ENCODE results near the gene SMIM35.

The SMIM35 gene

DNA sequence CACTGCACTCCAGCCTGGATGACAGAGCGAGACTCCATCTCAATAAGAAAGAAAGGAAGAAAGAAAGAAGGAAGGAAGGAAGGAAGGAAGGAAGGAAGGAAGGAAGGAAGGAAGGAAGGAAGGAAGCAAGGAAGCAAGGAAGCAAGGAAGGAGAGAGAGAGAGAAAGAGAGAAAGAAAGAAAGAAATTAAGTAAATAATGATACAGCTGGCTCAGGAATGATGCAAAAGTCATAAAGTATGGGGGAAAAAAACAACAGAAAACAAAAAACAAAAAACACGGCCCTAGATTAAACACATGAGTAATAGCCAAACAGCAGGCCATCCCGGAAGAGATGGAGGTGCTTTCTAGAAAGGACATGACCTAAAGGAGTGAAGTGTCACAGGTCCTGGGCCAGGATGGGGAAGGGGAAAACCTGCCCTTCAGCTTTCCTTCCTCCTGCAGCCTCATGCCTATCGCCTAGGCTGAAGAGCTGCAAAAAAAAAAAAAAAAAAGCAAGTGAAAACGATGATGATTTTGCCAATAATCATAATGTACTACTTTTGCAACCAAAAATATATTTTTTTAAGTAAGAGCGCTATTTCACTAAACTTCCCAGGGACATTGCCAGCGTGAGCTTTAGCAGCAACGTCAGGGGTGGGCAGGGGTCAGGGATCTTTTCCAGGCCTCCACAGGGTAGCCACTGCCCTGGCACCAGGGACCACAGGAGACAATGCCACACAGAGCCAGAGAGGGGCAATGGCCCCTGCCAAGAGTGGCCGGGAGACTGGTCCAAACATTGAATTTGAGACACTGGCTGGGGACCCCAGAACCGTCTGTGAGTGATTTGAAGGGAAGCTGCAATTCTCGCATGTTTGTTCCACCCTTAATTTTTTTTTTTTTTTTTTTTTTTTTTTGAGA is 38.0 kb downstream of the SMIM35 start:
- ChIA-PET POLR2A (no interaction called here), CTCF (interaction anchor here (1.0 kb wide), 1 partner anchor 8 kb away, joined by 6 read pairs; no protein-coding TSS in a partner anchor)
- no peak for TF ChIP-seq FOXA1 (IDR thresholded peaks at IDR 0.05)
- TF ChIP-seq, protein P1, sequence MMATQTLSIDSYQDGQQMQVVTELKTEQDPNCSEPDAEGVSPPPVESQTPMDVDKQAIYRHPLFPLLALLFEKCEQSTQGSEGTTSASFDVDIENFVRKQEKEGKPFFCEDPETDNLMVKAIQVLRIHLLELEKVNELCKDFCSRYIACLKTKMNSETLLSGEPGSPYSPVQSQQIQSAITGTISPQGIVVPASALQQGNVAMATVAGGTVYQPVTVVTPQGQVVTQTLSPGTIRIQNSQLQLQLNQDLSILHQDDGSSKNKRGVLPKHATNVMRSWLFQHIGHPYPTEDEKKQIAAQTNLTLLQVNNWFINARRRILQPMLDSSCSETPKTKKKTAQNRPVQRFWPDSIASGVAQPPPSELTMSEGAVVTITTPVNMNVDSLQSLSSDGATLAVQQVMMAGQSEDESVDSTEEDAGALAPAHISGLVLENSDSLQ (IDR thresholded peaks at IDR 0.05): no peak
- no peak for TF ChIP-seq ARNT (IDR thresholded peaks at IDR 0.05)
- no peak for TF ChIP-seq LEF1 (IDR thresholded peaks at IDR 0.05; ENCODE audit: borderline replicate concordance)
- TF ChIP-seq FOXM1 (IDR thresholded peaks at IDR 0.05; ENCODE audit: borderline replicate concordance): no peak
- no peak for TF ChIP-seq ELF4 (IDR thresholded peaks at IDR 0.05)
- TF ChIP-seq NFRKB (IDR thresholded peaks at IDR 0.05): no peak
- no peak for DNase-seq (ENCODE audit: extremely low spot score)

DNA sequence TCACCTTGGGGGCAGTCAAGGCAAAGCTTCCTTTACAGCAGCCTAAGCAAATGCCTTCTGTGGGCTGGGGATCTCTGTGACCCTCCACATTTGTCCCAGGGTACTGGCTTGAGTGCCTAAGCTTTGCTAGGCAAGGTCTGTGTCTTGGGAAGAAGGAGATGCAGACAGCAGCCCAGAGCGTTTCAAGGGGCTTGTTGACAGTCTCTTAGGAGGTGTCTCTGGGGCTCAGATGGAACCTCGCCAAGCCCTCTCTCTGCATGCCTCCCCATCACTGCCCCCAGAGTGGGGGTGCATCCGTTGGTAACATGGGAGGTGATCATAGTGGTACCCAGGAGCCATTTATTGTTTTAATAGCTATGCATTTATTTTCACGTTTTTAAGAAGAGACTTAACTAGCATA is 39.0 kb downstream of the SMIM35 start:
- TF ChIP-seq, protein P1 (IDR thresholded peaks at IDR 0.05): no peak
- TF ChIP-seq BHLHE40 (IDR thresholded peaks at IDR 0.05; ENCODE audit: borderline replicate concordance) (no peak), ELF4 (IDR thresholded peaks at IDR 0.05) (no peak), NFRKB (IDR thresholded peaks at IDR 0.05) (no peak), LEF1 (IDR thresholded peaks at IDR 0.05; ENCODE audit: borderline replicate concordance) (no peak), CTBP1 (IDR thresholded peaks at IDR 0.05; ENCODE audit: borderline replicate concordance) (no peak), FOXA1 (IDR thresholded peaks at IDR 0.05) (no peak), HDGF (IDR thresholded peaks at IDR 0.05; ENCODE audit: borderline replicate concordance) (no peak), FOXM1 (IDR thresholded peaks at IDR 0.05; ENCODE audit: borderline replicate concordance) (no peak), SP1 (IDR thresholded peaks at IDR 0.05) (no peak), ZNF384 (IDR thresholded peaks at IDR 0.05) (no peak), FOXK2 (IDR thresholded peaks at IDR 0.05) (no peak), L3MBTL2 (conservative IDR thresholded peaks at IDR 0.05) (no peak), TARDBP (IDR thresholded peaks at IDR 0.05) (no peak)
- no peak for DNase-seq (ENCODE audit: extremely low spot score)
- ChIA-PET CTCF (interaction anchor here (1.0 kb wide), 1 partner anchor 101 kb away, joined by 3 read pairs; no protein-coding TSS in a partner anchor), POLR2A (no interaction called here)

DNA sequence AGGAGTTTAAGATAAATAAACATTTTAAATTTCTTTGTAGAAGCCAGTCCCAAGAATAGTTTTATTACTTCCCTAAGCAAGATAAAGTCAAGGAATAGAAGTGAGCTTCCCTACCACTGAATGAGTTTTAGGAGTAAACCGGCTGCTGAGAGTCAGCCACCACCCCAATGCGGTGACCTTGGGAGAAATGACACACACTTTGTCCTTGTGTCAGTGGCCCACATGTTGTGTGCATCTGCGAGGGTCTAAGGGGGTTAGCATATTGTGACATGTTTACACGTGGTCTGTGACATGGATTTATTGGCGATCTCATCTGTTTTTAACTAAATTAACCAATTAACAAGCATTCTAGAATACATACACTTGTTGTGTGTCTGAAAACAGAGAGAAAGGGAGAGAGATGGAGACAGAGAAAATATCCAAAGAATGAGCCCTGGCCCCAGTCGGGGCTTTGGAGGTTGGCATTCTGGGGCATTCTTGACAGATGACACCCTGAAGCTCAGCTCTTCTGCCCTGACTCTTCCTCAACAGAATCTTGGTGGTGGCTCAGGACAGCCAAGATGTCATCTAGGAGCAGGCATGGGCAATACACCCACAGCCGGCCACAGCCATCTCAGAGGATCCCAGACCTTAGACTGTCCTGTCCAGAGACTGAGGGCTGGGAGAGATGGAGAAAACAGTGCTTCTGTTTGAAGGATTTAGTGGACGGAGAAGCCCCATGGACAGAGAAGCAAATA is 39.6 kb downstream of the SMIM35 start:
- POLR2A ChIA-PET: no interaction called here
- no peak for DNase-seq (ENCODE audit: extremely low spot score)
- TF ChIP-seq HDGF (IDR thresholded peaks at IDR 0.05; ENCODE audit: borderline replicate concordance) (no peak), TARDBP (IDR thresholded peaks at IDR 0.05) (no peak), SP1 (IDR thresholded peaks at IDR 0.05) (no peak), ARNT (IDR thresholded peaks at IDR 0.05) (no peak), BHLHE40 (IDR thresholded peaks at IDR 0.05; ENCODE audit: borderline replicate concordance) (no peak), NFRKB (IDR thresholded peaks at IDR 0.05) (no peak), LEF1 (IDR thresholded peaks at IDR 0.05; ENCODE audit: borderline replicate concordance) (no peak), FOXM1 (IDR thresholded peaks at IDR 0.05; ENCODE audit: borderline replicate concordance) (no peak), CTBP1 (IDR thresholded peaks at IDR 0.05; ENCODE audit: borderline replicate concordance) (no peak), L3MBTL2 (conservative IDR thresholded peaks at IDR 0.05) (no peak), ELF4 (IDR thresholded peaks at IDR 0.05) (no peak), SUZ12 (IDR thresholded peaks at IDR 0.05) (no peak), FOXK2 (IDR thresholded peaks at IDR 0.05) (no peak)
- TF ChIP-seq, protein P1 (IDR thresholded peaks at IDR 0.05): no peak
- CTCF ChIA-PET: interaction anchor here (1.0 kb wide), 1 partner anchor 101 kb away, joined by 3 read pairs; no protein-coding TSS in a partner anchor

DNA sequence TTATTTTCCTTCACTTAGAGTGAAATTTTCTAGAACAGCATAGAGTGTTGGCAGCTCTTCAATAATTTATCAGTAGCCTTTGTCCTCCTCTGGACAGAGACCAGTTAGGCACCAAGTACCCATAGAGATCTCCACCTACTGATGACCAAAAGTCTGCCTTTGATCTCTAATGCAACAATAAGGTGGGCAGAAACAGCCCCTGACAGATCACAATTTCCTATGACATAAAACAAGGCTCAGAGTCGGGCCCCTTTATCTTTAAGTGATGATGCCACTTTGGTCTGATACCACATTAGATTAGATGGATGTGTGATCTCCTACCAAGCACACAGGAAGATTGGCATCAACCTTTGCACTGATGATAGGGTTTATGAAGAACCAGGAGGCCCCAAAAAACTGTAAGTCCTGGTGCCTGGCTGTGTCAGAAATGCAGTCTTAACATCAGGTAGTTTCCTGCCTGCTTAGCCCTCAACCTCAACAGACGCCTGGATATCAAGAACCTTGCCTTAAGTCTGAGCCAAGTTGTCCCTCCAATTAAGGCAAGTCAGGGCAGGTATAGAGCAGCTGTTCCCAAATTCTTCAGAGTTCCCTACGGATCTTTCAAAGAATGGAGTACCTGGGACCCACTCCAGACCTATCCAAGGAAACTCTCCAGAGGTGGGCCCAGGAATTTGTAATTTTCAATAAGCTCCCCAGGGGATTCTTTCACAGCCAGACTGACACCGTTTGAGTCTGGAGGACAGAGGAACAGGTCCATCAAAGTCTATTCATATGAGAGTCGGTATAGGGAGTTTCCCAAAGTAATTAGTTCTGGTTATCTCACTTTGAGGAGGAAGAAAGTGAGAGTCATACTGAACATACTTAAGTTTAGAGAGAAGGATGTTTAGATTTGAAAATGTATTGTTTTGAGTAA is 40.5 kb downstream of the SMIM35 start:
- ChIA-PET CTCF (interaction anchor here (0.9 kb wide), 1 partner anchor 100 kb away, joined by 3 read pairs; no protein-coding TSS in a partner anchor), POLR2A (no interaction called here)
- no peak for TF ChIP-seq FOXM1 (IDR thresholded peaks at IDR 0.05; ENCODE audit: borderline replicate concordance)
- no peak for DNase-seq (ENCODE audit: extremely low spot score)

DNA sequence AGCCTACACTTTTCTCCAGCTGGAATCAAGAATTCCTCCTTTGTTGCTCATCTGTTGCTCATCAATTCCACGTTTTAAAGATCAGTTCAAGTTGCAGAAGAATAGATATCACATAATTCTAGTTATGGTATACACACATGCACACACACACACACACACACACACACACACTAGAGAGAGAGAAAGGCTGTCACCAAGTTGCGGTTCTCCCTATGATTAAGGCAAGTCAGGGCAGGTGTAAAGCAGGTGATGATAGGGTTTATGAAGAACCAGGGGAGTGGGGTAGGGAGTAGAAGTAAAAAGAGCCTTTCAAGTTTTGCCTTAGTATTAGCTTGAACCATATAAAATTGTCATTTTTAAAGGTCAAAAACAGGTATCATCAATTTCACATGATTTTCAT is 41.6 kb downstream of the SMIM35 start:
- CTCF ChIA-PET: interaction anchor here (0.8 to 0.9 kb wide), 2 partner anchors 8 to 99 kb away, joined by 3 to 10 read pairs; no protein-coding TSS in a partner anchor
- POLR2A ChIA-PET: no interaction called here
- TF ChIP-seq ELF4 (IDR thresholded peaks at IDR 0.05): no peak
- TF ChIP-seq NFRKB (IDR thresholded peaks at IDR 0.05): no peak
- TF ChIP-seq ZNF384 (IDR thresholded peaks at IDR 0.05): no peak
- TF ChIP-seq SP1 (IDR thresholded peaks at IDR 0.05): no peak
- no peak for TF ChIP-seq HDGF (IDR thresholded peaks at IDR 0.05; ENCODE audit: borderline replicate concordance)
- TF ChIP-seq SUZ12 (IDR thresholded peaks at IDR 0.05): no peak
- TF ChIP-seq, protein P1 (IDR thresholded peaks at IDR 0.05): no peak
- TF ChIP-seq LEF1 (IDR thresholded peaks at IDR 0.05; ENCODE audit: borderline replicate concordance): no peak
- no peak for DNase-seq (ENCODE audit: extremely low spot score)
